Measurements from ENCODE around the gene NRN1.
"Not testable (repeated sequence)": the region's sequence is repeated elsewhere in the genome, so short reads cannot be mapped to it uniquely, and the experiment has no call there.

The NRN1 gene

GRCh38 chr6:6026513-6027205 is 19.9 kb upstream of the NRN1 start:
- H3K4me3 ChIP-seq (ENCODE audit: low read depth, low read length) = no peak overlapping the region
- TF ChIP-seq CTCF (conservative IDR thresholded peaks at IDR 0.05; ENCODE audit: low read depth, low read length) = no peak

GRCh38 chr6:6025736-6026135 is 19.0 kb upstream of the NRN1 start:
- H3K4me3 ChIP-seq (ENCODE audit: low read depth, low read length) = no peak overlapping the region
- no peak for TF ChIP-seq CTCF (conservative IDR thresholded peaks at IDR 0.05; ENCODE audit: low read depth, low read length)
- DNase-seq (ENCODE audit: low read depth) = no peak

More at GRCh38 chr6:6026513-6027205, 19.9 kb upstream of the NRN1 start:
- DNase-seq (ENCODE audit: low read depth) = no peak

GRCh38 chr6:6024220-6024619 is 17.5 kb upstream of the NRN1 start:
- TF ChIP-seq CTCF (conservative IDR thresholded peaks at IDR 0.05; ENCODE audit: low read depth, low read length) = no peak
- no peak overlapping the region for H3K4me3 ChIP-seq (ENCODE audit: low read depth, low read length)
- no peak for DNase-seq (ENCODE audit: low read depth)

- H3K4me3 ChIP-seq (ENCODE audit: low read depth, low read length); DNase-seq (ENCODE audit: low read depth): not testable (repeated sequence)
Measured at GRCh38 chr6:6022841-6023240, 16.1 kb upstream of the NRN1 start.

GRCh38 chr6:6008648-6009421 is 2.1 kb upstream of the NRN1 start:
- peak overlapping the region; percentile 18 for H3K4me3 ChIP-seq (ENCODE audit: low read depth, low read length)
- DNase-seq (ENCODE audit: low read depth) = no peak
- no peak for TF ChIP-seq CTCF (conservative IDR thresholded peaks at IDR 0.05; ENCODE audit: low read depth, low read length)

- peak overlapping the region; percentile 14 for H3K4me3 ChIP-seq (ENCODE audit: low read depth, low read length)
Measured at GRCh38 chr6:6008089-6008647, 1.4 kb upstream of the NRN1 start.

More at GRCh38 chr6:6008089-6008647, 1.4 kb upstream of the NRN1 start:
- DNase-seq (ENCODE audit: low read depth) = no peak
- TF ChIP-seq CTCF (conservative IDR thresholded peaks at IDR 0.05; ENCODE audit: low read depth, low read length) = no peak
